NCI-H524 treated with DMSO at 0.1 percent for 48 hours (cell line): ENCODE data around the gene PLPPR5.

Experiments used
- DNase-seq: peaks from one replicate; lab custom pipeline; 2025; lab: John Stamatoyannopoulos, UW

The PLPPR5 gene

GRCh38 chr1:98849969-98850636 lies 154.6 kb downstream of the PLPPR5 start:
- no peak for DNase-seq

GRCh38 chr1:98842241-98842640 lies 162.4 kb downstream of the PLPPR5 start:
- DNase-seq = no peak
